HG02885 (cell line): ENCODE measurements around the gene TDRD10.

Experiments used
- ATAC-seq: cut with Tn5 transposase; IDR thresholded peaks from one replicate; pipeline ENCODE4 v1.9.1; 2021; ENCODE audit warnings: mild to moderate bottlenecking; ENCODE audit not compliant: unreplicated experiment, poor library complexity

Gene TDRD10

GRCh38 chr1:154574716-154575115 is 72.7 kb downstream of the TDRD10 start:
- ATAC-seq = no peak

GRCh38 chr1:154575147-154575927 is 73.3 kb downstream of the TDRD10 start:
- no peak for ATAC-seq

GRCh38 chr1:154575951-154576566 is 74.0 kb downstream of the TDRD10 start:
- no peak for ATAC-seq

GRCh38 chr1:154577346-154578057 is 75.5 kb downstream of the TDRD10 start:
- no peak for ATAC-seq

- ATAC-seq = no peak
Measured at GRCh38 chr1:154578058-154578418, 76.0 kb downstream of the TDRD10 start.

- no peak for ATAC-seq
Measured at GRCh38 chr1:154579374-154579773, 77.4 kb downstream of the TDRD10 start.

- no peak for ATAC-seq
Measured at GRCh38 chr1:154581766-154582165, 79.7 kb downstream of the TDRD10 start.

- ATAC-seq = no peak
Measured at GRCh38 chr1:154582885-154583284, 80.9 kb downstream of the TDRD10 start.

GRCh38 chr1:154583773-154584172 is 81.8 kb downstream of the TDRD10 start:
- no peak for ATAC-seq

GRCh38 chr1:154584267-154584994 is 82.4 kb downstream of the TDRD10 start:
- no peak for ATAC-seq

GRCh38 chr1:154586231-154586630 is 84.2 kb downstream of the TDRD10 start:
- no peak for ATAC-seq

- ATAC-seq = no peak
Measured at GRCh38 chr1:154586641-154587040, 84.6 kb downstream of the TDRD10 start.

- ATAC-seq = no peak
Measured at GRCh38 chr1:154589780-154590179, 87.8 kb downstream of the TDRD10 start.

GRCh38 chr1:154590756-154591155 is 88.7 kb downstream of the TDRD10 start:
- no peak for ATAC-seq

GRCh38 chr1:154591206-154591605 is 89.2 kb downstream of the TDRD10 start:
- ATAC-seq = no peak

- ATAC-seq = no peak
Measured at GRCh38 chr1:154593390-154593789, 91.4 kb downstream of the TDRD10 start.

GRCh38 chr1:154594811-154595210 is 92.8 kb downstream of the TDRD10 start:
- no peak for ATAC-seq

- ATAC-seq = no peak
Measured at GRCh38 chr1:154595621-154596020, 93.6 kb downstream of the TDRD10 start.
